H1 (cell line): Measurements from ENCODE around the gene SLC66A3. TPM values are rescaled to one million over a fixed set of nuclear protein-coding genes. Genes with fewer than 3 reads are reported as not detected.

Source experiments
- CTCF ChIA-PET: fragments of 300-600 bp; sonication (Branson Sonifier 250); formaldehyde crosslinking; loops from one replicate; lab custom pipeline; 2021; ENCODE audit not compliant: partially characterized antibody; lab: Charles Lee
- POLR2A ChIA-PET: fragments of 300-600 bp; sonication (Branson Sonifier 250); formaldehyde crosslinking; loops from one replicate; lab custom pipeline; 2021; ENCODE audit warnings: inconsistent platforms; ENCODE audit not compliant: partially characterized antibody; lab: Charles Lee
- DNase-seq, 2 experiments: peaks; one replicate each; pipeline versions ENCODE4 v3.0.0 to v3.0.0-alpha.2; 2010 to 2022; ENCODE audit warnings: low spot score in 2 of 2, low read depth in 1 of 2, mixed read lengths in 1 of 2
- FAIRE-seq: peaks from 2 replicates; lab custom pipeline; 2011; peaks lifted over from hg19 to GRCh38; lab: Jason Lieb, UNC
- H2AFZ ChIP-seq: 2 replicates; pipeline ENCODE4 v1.8.1; 2012; ENCODE audit warnings: low read length, inconsistent platforms
- H2AK5ac ChIP-seq: 2 replicates; pipeline ENCODE4 v1.6.1; 2013; ENCODE audit warnings: low read depth, low read length
- H2BK120ac ChIP-seq: replicated peaks from 2 replicates; pipeline ENCODE3; 2013; ENCODE audit warnings: low read depth, low read length, inconsistent platforms
- H2BK12ac ChIP-seq: 2 replicates; pipeline ENCODE4 v1.6.1; 2013; ENCODE audit warnings: low read depth, low read length
- H2BK15ac ChIP-seq: 2 replicates; pipeline ENCODE4 v1.6.1; 2013; ENCODE audit warnings: low read length
- H2BK20ac ChIP-seq: 2 replicates; pipeline ENCODE4 v1.6.1; 2013; ENCODE audit warnings: low read length
- H2BK5ac ChIP-seq: 2 replicates; pipeline ENCODE4 v1.6.1; 2013; ENCODE audit warnings: low read depth, low read length
- H3K14ac ChIP-seq: 2 replicates; pipeline ENCODE4 v1.6.1; 2013; ENCODE audit warnings: inconsistent platforms; ENCODE audit not compliant: insufficient read length
- H3K18ac ChIP-seq: 2 replicates; pipeline ENCODE4 v1.6.1; 2013; ENCODE audit warnings: low read length; ENCODE audit errors: extremely low read depth
- H3K23ac ChIP-seq: 2 replicates; pipeline ENCODE4 v1.6.1; 2013; ENCODE audit warnings: inconsistent platforms; ENCODE audit not compliant: insufficient read length
- H3K23me2 ChIP-seq: 2 replicates; pipeline ENCODE4 v1.6.1; 2013; ENCODE audit warnings: low read depth, low read length
- H3K27ac ChIP-seq: 2 replicates; pipeline ENCODE4 v1.6.1; 2011; ENCODE audit warnings: low read depth, low read length, inconsistent platforms
- H3K27me3 ChIP-seq, 4 experiments: replicated peaks in 1 of 4; 1 replicate in 1 of 4; 2 replicates in 3 of 4; pipeline versions ENCODE4 v1.6.1 to v1.8.1; 2011 to 2013; ENCODE audit warnings: low read length in 3 of 4, mild to moderate bottlenecking in 3 of 4, inconsistent platforms in 2 of 4, mixed read lengths in 2 of 4, moderate library complexity in 1 of 4; ENCODE audit not compliant: control insufficient read depth in 3 of 4, insufficient read depth in 3 of 4; ENCODE audit errors: extremely low read depth in 1 of 4
- H3K36me3 ChIP-seq, 4 experiments: 2 replicates each; pipeline versions ENCODE4 v1.6.1 to v1.8.1; 2011 to 2013; ENCODE audit warnings: mild to moderate bottlenecking in 4 of 4, low read length in 3 of 4, moderate library complexity in 2 of 4, control low read depth in 1 of 4, inconsistent platforms in 1 of 4; ENCODE audit not compliant: insufficient read depth in 4 of 4, control insufficient read depth in 2 of 4
- H3K4ac ChIP-seq: replicated peaks from 2 replicates; pipeline ENCODE3; 2013; ENCODE audit warnings: low read length, low read depth, mixed read lengths, inconsistent platforms; ENCODE audit not compliant: insufficient read length
- H3K4me1 ChIP-seq, 4 experiments: replicated peaks in 1 of 4; 1 replicate in 1 of 4; 2 replicates in 3 of 4; pipeline versions ENCODE4 v1.6.1 to v1.8.1; 2011 to 2013; ENCODE audit warnings: low read length in 3 of 4, inconsistent platforms in 2 of 4, mixed read lengths in 1 of 4; ENCODE audit not compliant: insufficient read depth in 4 of 4, control insufficient read depth in 3 of 4
- H3K4me2 ChIP-seq, 2 experiments: 2 replicates each; pipeline versions ENCODE4 v1.6.1 to v1.8.1; 2011 to 2013; ENCODE audit warnings: low read depth in 2 of 2, low read length in 2 of 2, control low read depth in 1 of 2, inconsistent platforms in 1 of 2, mild to moderate bottlenecking in 1 of 2; ENCODE audit not compliant: insufficient read depth in 1 of 2
- H3K4me3 ChIP-seq, 4 experiments: fragments of 200-600, 300-600 bp in 1 of 4; sonication (generic), shearing (Covaris generic), sonication (Bioruptor Twin) in 1 of 4; 2 replicates each; pipeline versions ENCODE4 v1.5.1 to v1.8.1; 2011 to 2016; ENCODE audit warnings: low read length in 4 of 4, low read depth in 3 of 4, control low read depth in 2 of 4, inconsistent platforms in 2 of 4, mild to moderate bottlenecking in 2 of 4, mixed read lengths in 1 of 4, moderate library complexity in 1 of 4; ENCODE audit not compliant: insufficient read depth in 2 of 4; ENCODE audit errors: extremely low read depth in 1 of 4
- H3K56ac ChIP-seq: replicated peaks from 2 replicates; pipeline ENCODE3; 2013; ENCODE audit warnings: low read depth, mild to moderate bottlenecking, mixed read lengths, low read length, inconsistent platforms; ENCODE audit not compliant: insufficient read length
- H3K79me1 ChIP-seq: 2 replicates; pipeline ENCODE4 v1.6.1; 2013; ENCODE audit warnings: low read depth, low read length, control low read depth
- H3K79me2 ChIP-seq, 2 experiments: 2 replicates each; pipeline versions ENCODE4 v1.6.1 to v1.8.1; 2012 to 2013; ENCODE audit warnings: low read length in 2 of 2, mild to moderate bottlenecking in 2 of 2, inconsistent platforms in 1 of 2; ENCODE audit not compliant: insufficient read depth in 2 of 2, control insufficient read depth in 1 of 2
- H3K9ac ChIP-seq, 4 experiments: replicated peaks in 1 of 4; 1 replicate in 1 of 4; 2 replicates in 3 of 4; pipeline versions ENCODE4 v1.6.1 to v1.8.1; 2011 to 2013; ENCODE audit warnings: low read depth in 3 of 4, low read length in 3 of 4, control low read depth in 2 of 4, mild to moderate bottlenecking in 2 of 4, moderate library complexity in 2 of 4, inconsistent platforms in 1 of 4; ENCODE audit errors: extremely low read depth in 1 of 4
- H3K9me3 ChIP-seq, 2 experiments: 2 replicates each; pipeline versions ENCODE4 v1.6.1 to v1.8.1; 2012 to 2013; ENCODE audit warnings: mild to moderate bottlenecking in 2 of 2, moderate library complexity in 2 of 2, control low read depth in 1 of 2, inconsistent platforms in 1 of 2, low read depth in 1 of 2, low read length in 1 of 2, mixed read lengths in 1 of 2; ENCODE audit not compliant: insufficient read depth in 2 of 2
- H4K20me1 ChIP-seq, 2 experiments: replicated peaks in 1 of 2; 2 replicates each; pipeline versions ENCODE3 to v1.8.1; 2011 to 2013; ENCODE audit warnings: inconsistent platforms in 2 of 2, low read length in 2 of 2, mild to moderate bottlenecking in 1 of 2; ENCODE audit not compliant: insufficient read depth in 2 of 2, control insufficient read depth in 1 of 2
- H4K5ac ChIP-seq: 2 replicates; pipeline ENCODE4 v1.6.1; 2013; ENCODE audit warnings: low read length, low read depth, mixed read lengths, inconsistent platforms; ENCODE audit not compliant: insufficient read length
- H4K8ac ChIP-seq: 2 replicates; pipeline ENCODE4 v1.8.0; 2013; ENCODE audit warnings: mild to moderate bottlenecking, moderate library complexity, low read length, inconsistent platforms; ENCODE audit not compliant: insufficient read depth; ENCODE audit errors: extremely low read depth
- H4K91ac ChIP-seq: replicated peaks from 2 replicates; pipeline ENCODE3; 2013; ENCODE audit warnings: low read length, mixed read lengths, inconsistent platforms; ENCODE audit not compliant: insufficient read length
- CHD1 ChIP-seq: IDR thresholded peaks from 2 replicates; pipeline ENCODE4 v1.6.1; 2012; ENCODE audit warnings: low read depth, low read length, improper control_type of control experiment
- GABPA ChIP-seq: IDR thresholded peaks from 2 replicates; pipeline ENCODE4 v1.6.1; 2011; ENCODE audit warnings: mild to moderate bottlenecking, low read length, moderate library complexity, borderline replicate concordance; ENCODE audit not compliant: insufficient read depth
- MAFK ChIP-seq: IDR thresholded peaks from 2 replicates; pipeline ENCODE4 v1.6.1; 2012; ENCODE audit warnings: low read depth, mild to moderate bottlenecking, improper control_type of control experiment, low read length
- PHF8 ChIP-seq: fragments of 200-600 bp; sonication (generic); conservative IDR thresholded peaks from 2 replicates; pipeline ENCODE4 v1.7.1; 2012; ENCODE audit warnings: low read depth, mild to moderate bottlenecking, inconsistent platforms, low read length, moderate library complexity
- SAP30 ChIP-seq: fragments of 300-600 bp; sonication (generic); IDR thresholded peaks from 2 replicates; pipeline ENCODE4 v1.7.1; 2012; ENCODE audit warnings: low read length, moderate library complexity, mild to moderate bottlenecking, inconsistent platforms; ENCODE audit not compliant: insufficient read depth, insufficient replicate concordance
- SIX5 ChIP-seq: IDR thresholded peaks from 2 replicates; pipeline ENCODE4 v1.6.1; 2011; ENCODE audit warnings: mild to moderate bottlenecking, low read depth, low read length
- TAF7 ChIP-seq: optimal IDR thresholded peaks from 2 replicates; pipeline ENCODE3; 2011; ENCODE audit warnings: low read depth, mild to moderate bottlenecking, inconsistent platforms, low read length, moderate library complexity, borderline replicate concordance
- WGBS, 2 experiments: shearing (Covaris generic) in 1 of 2; methylation state at CpG; one replicate each; pipeline versions ENCODE4 v1.1.6 to v1.1.7; 2013 to 2015; ENCODE audit warnings: low lambda C conversion rate in 2 of 2, mixed read lengths in 2 of 2, inconsistent platforms in 1 of 2, low coverage in 1 of 2, missing lambda C conversion rate in 1 of 2; ENCODE audit not compliant: insufficient replicate concordance in 2 of 2, insufficient coverage in 1 of 2, insufficient read length in 1 of 2; ENCODE audit errors: extremely low coverage in 1 of 2, missing lambda C conversion rate in 1 of 2; 5-methylcytosine and 5-hydroxymethylcytosine counted together
- polyA plus RNA-seq, 7 experiments: library from polyadenylated mRNA; depleted of rRNA in 3 of 7; stranded (reverse) in 5 of 7; unstranded in 2 of 7; fragments of >200 nt in 5 of 7; fragments of 200-250 nt in 2 of 7; gene quantifications; 1 replicate in 5 of 7; 2 replicates in 1 of 7; 4 replicates in 1 of 7; pipeline versions ENCODE4 v1.2.1 to v1.2.3, GENCODE V29; 2011 to 2013; ENCODE audit warnings: missing spikeins in 2 of 7, mixed read lengths in 2 of 7
- total RNA-seq: library from RNA; stranded (reverse); fragmentation: NEBNext Ultra II Directional; extraction: Animal tissue kit (Norgen Biotek cat#: 25700); gene quantifications from 2 replicates; pipeline ENCODE4 v1.2.1, GENCODE V29; 2021

SLC66A3 gene
- total and polyA plus RNA-seq, 2 of the 8 experiments (the other 6 are each of a cell fraction or from before 2014, with no cell fraction given) = 8.7 to 27.8 TPM

DNA sequence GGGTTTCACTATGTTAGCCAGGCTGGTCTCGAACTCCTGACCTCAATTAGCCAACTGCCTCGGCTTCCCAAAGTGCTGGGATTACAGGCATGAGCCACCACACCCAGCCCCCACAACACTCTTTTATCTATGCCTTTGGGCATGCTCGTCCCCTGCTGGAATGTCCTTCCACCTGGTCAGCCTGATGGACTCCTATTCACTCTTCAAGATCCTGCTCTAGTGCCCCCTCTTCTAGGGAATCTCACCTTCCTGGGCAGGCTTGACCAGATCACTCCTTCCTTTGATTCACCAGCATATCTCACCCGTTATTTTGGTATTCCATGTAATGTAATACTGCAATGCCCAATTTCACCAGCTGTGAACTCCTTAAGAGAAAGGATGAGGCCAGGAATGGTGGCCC lies 13.9 kb upstream of the SLC66A3 start:
- Histone ChIP-seq H3K79me1 (no peaks in the 10 kb centered on the region), H3K9me3 (no peaks in the 10 kb centered on the region; a peak in 1 of 4 replicates), H3K23me2 (no peaks in the 10 kb centered on the region), H3K14ac (no peak overlapping the region), H3K56ac (no peak overlapping the region), H2BK20ac (no peak overlapping the region), H4K5ac (no peak overlapping the region), H2BK120ac (no peak overlapping the region), H3K4me3 (no peak overlapping the region), H3K36me3 (no peaks in the 10 kb centered on the region), H4K8ac (no peak overlapping the region), H4K20me1 (no peaks in the 10 kb centered on the region), H2BK15ac (no peak overlapping the region), H3K79me2 (no peaks in the 10 kb centered on the region), H3K23ac (no peak overlapping the region), H2AK5ac (no peak overlapping the region), H2BK5ac (no peak overlapping the region), H3K27me3 (no peaks in the 10 kb centered on the region), H3K4ac (no peak overlapping the region), H4K91ac (no peak overlapping the region), H3K4me1 (no peaks in the 10 kb centered on the region), H2BK12ac (no peak overlapping the region), H3K18ac (no peak overlapping the region), H3K9ac (no peak overlapping the region), H3K4me2 (no peak overlapping the region), H2AFZ (no peak overlapping the region), H3K27ac (no peak overlapping the region)
- ChIA-PET CTCF (interaction anchor here (2.3 kb wide), 1 partner anchor 9 kb away, joined by 10 read pairs; a partner anchor contains a TSS), POLR2A (no interaction called here)
- FAIRE-seq (no peak), DNase-seq (no peak)
- TF ChIP-seq SAP30 (no peak), PHF8 (no peak), GABPA (no peak), CHD1 (no peak), SIX5 (no peak), MAFK (no peak), TAF7 (no peak)
- WGBS, 2 experiments = 89% methylated on average over 4 of the region's 4 CpGs; no CpG with 5 or more reads in 1 of the 2 experiments
